GM19468 (cell line): Measurements from ENCODE around the gene KRT4.

ENCODE experiments used
- ATAC-seq: cut with Tn5 transposase; IDR thresholded peaks from one replicate; pipeline ENCODE4 v1.9.1; 2021; ENCODE audit warnings: mild to moderate bottlenecking, moderate library complexity, moderate number of reproducible peaks; ENCODE audit not compliant: unreplicated experiment; ENCODE audit errors: extremely low read depth

The KRT4 gene

GRCh38 chr12:52811191-52812072 is 2.5 kb downstream of the KRT4 start:
- ATAC-seq = no peak

GRCh38 chr12:52810554-52810953 is 3.4 kb downstream of the KRT4 start:
- ATAC-seq = no peak

GRCh38 chr12:52809166-52809565 is 4.8 kb downstream of the KRT4 start:
- no peak for ATAC-seq

- no peak for ATAC-seq
Observed at GRCh38 chr12:52808573-52809160, 5.2 kb downstream of the KRT4 start.

- ATAC-seq = no peak
Observed at GRCh38 chr12:52807544-52808470, 6.1 kb downstream of the KRT4 start.

- ATAC-seq = no peak
Observed at GRCh38 chr12:52806821-52807543, 6.9 kb downstream of the KRT4 start.

- ATAC-seq = no peak
Observed at GRCh38 chr12:52806169-52806811, 7.6 kb downstream of the KRT4 start.

- ATAC-seq = no peak
Observed at GRCh38 chr12:52805739-52806138, 8.2 kb downstream of the KRT4 start.

- ATAC-seq = no peak
Observed at GRCh38 chr12:52805000-52805399, 8.9 kb downstream of the KRT4 start.

GRCh38 chr12:52802442-52802841 is 11.5 kb downstream of the KRT4 start:
- no peak for ATAC-seq

GRCh38 chr12:52801773-52802172 is 12.1 kb downstream of the KRT4 start:
- ATAC-seq = no peak

- ATAC-seq = no peak
Observed at GRCh38 chr12:52800259-52800917, 13.5 kb downstream of the KRT4 start.

GRCh38 chr12:52799505-52800211 is 14.3 kb downstream of the KRT4 start:
- ATAC-seq = no peak

- ATAC-seq = no peak
Observed at GRCh38 chr12:52798671-52799504, 15.0 kb downstream of the KRT4 start.

GRCh38 chr12:52798003-52798670 is 15.8 kb downstream of the KRT4 start:
- ATAC-seq = no peak

GRCh38 chr12:52797529-52797894 is 16.4 kb downstream of the KRT4 start:
- ATAC-seq = no peak

- no peak for ATAC-seq
Observed at GRCh38 chr12:52796839-52797528, 16.9 kb downstream of the KRT4 start.
